A673 (cell line): ENCODE results near the gene NLGN1. TPM values are rescaled to one million over a fixed set of nuclear protein-coding genes. Genes with fewer than 3 reads are reported as not detected.

ENCODE experiments used
- BruUV-seq: library from RNA; stranded (reverse); fragments of 400-500 nt; replicated peaks from 2 replicates; lab custom pipeline; 2021; lab: Mats Ljungman, UMichigan
- CTCF ChIA-PET: fragments of 300-600 bp; sonication (Branson Sonifier 250); formaldehyde crosslinking; loops from one replicate; lab custom pipeline; 2022; ENCODE audit warnings: antibody characterized with exemption; lab: Charles Lee
- POLR2A ChIA-PET: fragments of 300-600 bp; sonication (Branson Sonifier 250); formaldehyde crosslinking; loops from one replicate; lab custom pipeline; 2022; ENCODE audit warnings: antibody characterized with exemption; ENCODE audit not compliant: low non-redundant PET; lab: Charles Lee
- DNase-seq: peaks from one replicate; pipeline ENCODE4 v3.0.0-alpha.2; 2015; ENCODE audit warnings: low spot score
- H3K27ac ChIP-seq: fragments of 200-600 bp; sonication (generic); 2 replicates; pipeline ENCODE4 v1.5.1; 2016; ENCODE audit warnings: mixed run types, low read depth, mild to moderate bottlenecking, mixed read lengths, antibody characterized with exemption, low read length; ENCODE audit not compliant: poor library complexity, severe bottlenecking
- H3K27me3 ChIP-seq: fragments of 200-600 bp; sonication (generic); replicated peaks from 2 replicates; pipeline ENCODE4 v1.6.1; 2017; ENCODE audit warnings: mixed run types, low read depth, mild to moderate bottlenecking, mixed read lengths, antibody characterized with exemption, low read length; ENCODE audit not compliant: insufficient read depth, poor library complexity
- H3K36me3 ChIP-seq: fragments of 200-600 bp; sonication (generic); 2 replicates; pipeline ENCODE4 v1.6.1; 2016; ENCODE audit warnings: mixed run types, mild to moderate bottlenecking, mixed read lengths, antibody characterized with exemption, low read length; ENCODE audit not compliant: insufficient read depth, poor library complexity, severe bottlenecking
- H3K4me1 ChIP-seq: fragments of 200-600 bp; sonication (generic); 2 replicates; pipeline ENCODE4 v1.6.1; 2017; ENCODE audit warnings: mixed run types, mild to moderate bottlenecking, mixed read lengths, antibody characterized with exemption, low read length; ENCODE audit not compliant: insufficient read depth, poor library complexity, severe bottlenecking
- H3K4me3 ChIP-seq: fragments of 200-600 bp; sonication (generic); 2 replicates; pipeline ENCODE4 v1.5.1; 2016; ENCODE audit warnings: low read depth, mixed run types, mild to moderate bottlenecking, mixed read lengths, low read length; ENCODE audit not compliant: poor library complexity, severe bottlenecking
- H3K9me3 ChIP-seq: fragments of 200-600 bp; sonication (generic); 2 replicates; pipeline ENCODE4 v1.6.1; 2016; ENCODE audit warnings: mixed run types, low read depth, mild to moderate bottlenecking, mixed read lengths, antibody characterized with exemption, low read length; ENCODE audit not compliant: poor library complexity, severe bottlenecking
- CTCF ChIP-seq: fragments of 300-800, 200-600 bp; sonication (generic); conservative IDR thresholded peaks from 2 replicates; pipeline ENCODE4 v1.5.1; 2017; ENCODE audit warnings: low read depth, mild to moderate bottlenecking, antibody characterized with exemption, low read length, moderate library complexity, mixed read lengths
- EZH2 ChIP-seq: fragments of 200-600 bp; sonication (generic); IDR thresholded peaks from 2 replicates; pipeline ENCODE4 v1.6.1; 2017; ENCODE audit warnings: borderline replicate concordance, low read depth, mild to moderate bottlenecking, mixed read lengths, antibody characterized with exemption, low read length; ENCODE audit not compliant: poor library complexity, severe bottlenecking
- intact Hi-C: fragments of 100-400 bp; cut with micrococcal nuclease; formaldehyde crosslinking; loops from one replicate; pipeline ENCODE4 v1.10.0; 2022; ENCODE audit not compliant: unreplicated experiment
- total RNA-seq: library from RNA; stranded (reverse); gene quantifications from 2 replicates; pipeline ENCODE4 v1.2.3, GENCODE V29; 2021

The NLGN1 gene
- total RNA-seq, 1 experiment from 2014 or later: 0.39 TPM

- no peak overlapping the region for H3K4me3 ChIP-seq
Measured at GRCh38 chr3:174186377-174186989, 788.9 kb downstream of the NLGN1 start.

GRCh38 chr3:174191380-174191779 lies 793.8 kb downstream of the NLGN1 start:
- no peak for DNase-seq
- TF ChIP-seq CTCF (no peak), EZH2 (no peak)
- no TSS peak for BruUV-seq
- Histone ChIP-seq H3K4me1 (no peaks in the 10 kb centered on the region), H3K27me3 (no peaks in the 10 kb centered on the region), H3K9me3 (no peaks in the 10 kb centered on the region), H3K4me3 (no peak overlapping the region), H3K27ac (no peak overlapping the region), H3K36me3 (no peaks in the 10 kb centered on the region)
- intact Hi-C loops: no loop called here
- POLR2A ChIA-PET: no interaction called here
- CTCF ChIA-PET: no interaction called here

More at GRCh38 chr3:174186377-174186989, 788.9 kb downstream of the NLGN1 start:
- no peak overlapping the region for H3K27ac ChIP-seq
- no peak for TF ChIP-seq CTCF
- TF ChIP-seq EZH2: no peak
- no peaks in the 10 kb centered on the region for H3K9me3 ChIP-seq
- H3K4me1 ChIP-seq: no peaks in the 10 kb centered on the region
- DNase-seq: no peak
- H3K27me3 ChIP-seq: no peaks in the 10 kb centered on the region
- no peaks in the 10 kb centered on the region for H3K36me3 ChIP-seq
- ChIA-PET CTCF (no interaction called here), POLR2A (no interaction called here)
- no TSS peak for BruUV-seq
- intact Hi-C loops: no loop called here

- intact Hi-C loops: no loop called here
- POLR2A ChIA-PET: no interaction called here
- no peaks in the 10 kb centered on the region for H3K4me1 ChIP-seq
Measured at GRCh38 chr3:174191895-174192294, 794.4 kb downstream of the NLGN1 start.

More at GRCh38 chr3:174191895-174192294, 794.4 kb downstream of the NLGN1 start:
- Histone ChIP-seq H3K9me3 (no peaks in the 10 kb centered on the region), H3K36me3 (no peaks in the 10 kb centered on the region), H3K27me3 (no peaks in the 10 kb centered on the region), H3K27ac (no peak overlapping the region), H3K4me3 (no peak overlapping the region)
- CTCF ChIA-PET: no interaction called here
- TF ChIP-seq EZH2: no peak
- no peak for TF ChIP-seq CTCF
- DNase-seq: no peak
- no TSS peak for BruUV-seq
